Muscle of back (tissue), 11 donors: Measurements from ENCODE around the gene USP50. TPM values are rescaled to one million over a fixed set of nuclear protein-coding genes. Genes with fewer than 3 reads are reported as not detected.
"Not testable (repeated sequence)": the region's sequence is repeated elsewhere in the genome, so short reads cannot be mapped to it uniquely, and the experiment has no call there.

ENCODE experiments used
- DNase-seq, 3 donors: peaks; one replicate each; pipeline versions ENCODE4 v3.0.0 to v3.0.0-alpha.2; 2013
- polyA plus RNA-seq, 10 donors: library from polyadenylated mRNA; unstranded; fragments of 120-200 nt; gene quantifications; one replicate each; pipeline ENCODE4 v1.2.1, GENCODE V29; 2013; ENCODE audit not compliant: insufficient read length in 10 of 10

Gene USP50
- polyA plus RNA-seq, 10 donors = 0.23 to 0.82 (median 0.43) TPM; not detected in 5

DNA sequence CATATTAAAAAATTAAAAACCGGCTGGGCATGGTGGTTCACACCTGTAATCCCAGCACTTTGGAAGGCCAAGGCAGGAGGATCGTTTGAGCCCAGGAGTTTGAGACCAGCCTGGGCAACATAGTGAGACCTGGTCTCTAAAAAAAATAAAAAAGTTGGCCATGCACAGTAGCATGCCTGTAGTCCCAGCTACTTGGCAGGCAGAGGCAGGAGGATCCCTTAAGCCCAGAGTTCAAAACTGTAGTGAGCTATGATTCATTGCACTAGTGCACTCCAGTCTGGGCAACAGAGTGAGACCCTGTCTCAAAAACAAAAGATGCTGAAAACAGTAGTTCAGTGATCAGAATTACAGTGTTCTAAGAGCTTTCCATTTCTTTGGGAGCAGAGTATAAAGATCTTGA lies 40.8 kb downstream of the USP50 start:
- not testable (repeated sequence) for DNase-seq

DNA sequence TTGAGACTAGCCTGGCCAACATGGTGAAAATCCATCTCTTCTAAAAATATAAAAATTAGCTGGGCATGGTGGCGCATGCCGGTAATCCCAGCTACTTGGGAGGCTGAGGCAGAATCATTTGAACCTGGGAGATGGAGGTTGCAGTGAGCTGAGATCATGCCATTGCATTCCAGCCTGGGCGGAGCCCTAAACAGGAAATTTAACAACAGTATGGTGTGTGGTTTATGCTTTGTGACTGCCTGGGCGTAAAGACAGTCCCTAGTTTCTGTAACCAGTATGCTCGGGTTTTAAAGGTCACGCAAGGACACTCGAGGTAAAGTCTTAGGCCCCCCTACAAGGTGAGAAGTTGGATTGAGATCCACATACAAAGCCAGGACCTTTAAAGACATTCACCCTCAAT lies 43.3 kb downstream of the USP50 start:
- no peak for DNase-seq

DNA sequence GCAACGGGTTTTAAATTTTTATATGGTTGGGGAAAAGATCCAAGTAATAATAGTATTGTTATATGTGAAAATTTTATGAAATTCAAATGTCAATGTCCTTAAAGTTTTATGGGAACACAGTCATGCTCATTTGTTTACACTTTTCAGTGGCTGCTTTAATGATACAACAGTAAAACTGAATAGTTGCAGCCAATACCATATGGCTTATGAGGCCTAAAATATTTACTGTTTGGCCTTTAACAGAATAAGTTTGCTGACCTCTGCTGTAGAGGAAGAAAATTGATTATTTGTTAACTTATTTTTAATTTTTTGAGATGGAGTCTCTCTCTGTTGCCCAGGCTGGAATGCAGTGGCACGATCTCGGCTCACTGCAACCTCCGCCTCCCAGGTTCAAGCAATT lies 44.7 kb downstream of the USP50 start:
- DNase-seq = no peak

DNA sequence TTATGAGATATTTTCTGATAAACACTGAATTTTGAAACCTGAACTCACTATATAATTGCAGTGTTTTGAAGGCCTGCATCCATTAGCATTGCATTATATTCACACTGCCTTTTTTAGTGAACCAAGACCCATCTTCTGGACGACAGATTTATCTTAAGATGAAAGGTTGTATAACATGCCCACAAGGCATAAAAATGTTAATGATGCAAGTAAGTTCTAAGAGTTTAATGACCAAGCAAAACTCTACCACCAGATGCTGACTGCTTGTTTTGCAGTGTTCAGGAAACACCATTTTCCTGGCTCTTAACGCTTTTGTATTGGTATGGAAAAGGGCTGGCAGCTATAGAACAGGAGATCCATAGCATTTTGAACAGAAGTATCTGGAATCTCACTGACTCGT lies 46.1 kb downstream of the USP50 start:
- DNase-seq = no peak

DNA sequence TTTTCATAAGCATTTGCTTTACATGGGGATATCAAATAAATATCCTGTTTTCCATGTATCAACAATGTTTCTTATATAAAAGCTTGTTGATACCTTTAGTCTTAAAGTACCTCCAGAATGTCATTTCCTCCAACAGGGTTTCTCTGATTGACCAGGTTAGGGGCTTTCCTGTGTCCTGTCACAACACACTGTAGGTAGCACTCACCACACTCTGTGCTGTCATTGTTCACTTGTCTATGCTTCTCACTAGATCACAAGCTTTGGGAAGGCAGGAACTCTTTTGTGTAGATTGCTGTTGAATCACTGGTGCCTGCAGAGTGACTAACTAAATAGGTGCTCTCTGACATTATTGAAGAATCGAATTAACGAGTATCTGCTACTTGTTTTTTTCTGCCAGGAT lies 49.8 kb downstream of the USP50 start:
- no peak for DNase-seq

DNA sequence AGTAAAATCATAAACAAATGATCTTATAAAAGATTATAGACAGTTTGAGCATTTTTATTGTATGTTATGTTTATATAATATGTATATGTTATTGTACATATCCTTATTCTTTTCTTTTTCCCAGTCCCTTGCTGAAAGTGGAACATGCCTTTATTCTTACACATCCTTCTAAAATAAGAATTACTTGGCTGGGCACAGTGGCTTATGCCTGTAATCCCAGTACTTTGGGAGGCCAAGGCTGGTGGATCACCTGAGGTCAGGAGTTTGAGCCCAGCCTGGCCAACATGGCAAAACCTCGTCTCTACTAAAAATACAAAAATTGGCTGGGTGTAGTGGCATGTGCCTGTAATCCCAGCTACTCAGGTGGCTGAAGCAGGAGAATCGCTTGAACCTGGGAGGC lies 51.9 kb downstream of the USP50 start:
- not testable (repeated sequence) for DNase-seq

DNA sequence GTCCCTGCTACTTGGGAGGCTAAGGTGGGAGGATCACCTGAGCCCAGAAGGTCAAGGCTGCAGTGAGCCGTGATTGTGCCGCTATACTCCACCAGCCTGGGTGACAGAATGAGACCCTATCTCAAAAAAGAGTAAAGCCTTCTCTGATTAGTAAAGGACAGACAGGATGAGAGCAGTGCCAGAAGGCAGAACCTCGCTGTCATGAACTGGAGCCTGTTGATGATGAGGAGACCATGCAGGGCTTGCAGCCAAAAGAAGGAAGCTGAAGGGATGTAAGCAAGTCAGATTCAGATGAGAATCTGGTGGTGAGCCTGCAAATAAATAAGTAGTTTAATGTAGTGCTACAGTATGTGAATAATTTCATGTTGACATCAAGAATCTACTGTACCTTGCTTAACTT lies 52.8 kb downstream of the USP50 start:
- no peak for DNase-seq

DNA sequence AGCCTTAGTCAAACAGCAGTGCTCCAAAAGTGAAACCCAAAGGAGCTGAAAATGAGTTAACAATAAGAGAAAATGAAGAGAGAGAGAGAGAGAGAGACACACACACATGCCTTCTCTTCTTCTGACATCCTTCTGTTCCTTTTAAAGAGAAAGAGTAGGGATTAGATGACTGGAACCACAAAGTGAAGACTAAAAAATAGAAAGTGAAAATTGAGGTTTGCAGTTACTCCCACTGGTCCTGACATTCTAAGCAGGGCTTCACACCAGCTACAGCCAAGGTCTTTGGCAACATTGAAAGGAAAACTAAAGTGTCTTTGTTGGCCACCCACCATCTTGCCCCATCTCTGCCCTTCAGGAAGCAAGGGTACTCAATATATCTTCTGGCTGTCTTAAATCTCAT lies 59.2 kb downstream of the USP50 start:
- DNase-seq = no peak

DNA sequence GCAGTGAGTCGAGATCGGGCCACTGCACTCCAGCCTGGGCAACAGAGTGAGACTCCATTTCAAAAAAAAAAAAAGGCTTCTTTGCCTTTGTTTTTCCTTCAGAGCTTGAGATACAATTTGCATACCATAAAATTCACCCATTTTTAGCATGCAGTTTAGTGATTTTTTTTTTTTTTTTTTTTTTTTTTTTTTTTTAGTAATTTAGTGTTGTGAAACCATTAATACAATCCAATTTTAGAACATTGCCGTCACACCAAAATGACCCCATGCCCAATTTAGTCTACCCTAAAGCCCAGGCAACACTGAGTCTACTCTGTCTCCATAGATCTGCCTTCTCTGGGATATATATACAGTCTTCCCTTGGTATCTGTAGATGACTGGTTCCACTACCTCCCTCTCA lies 61.1 kb downstream of the USP50 start:
- no peak for DNase-seq

DNA sequence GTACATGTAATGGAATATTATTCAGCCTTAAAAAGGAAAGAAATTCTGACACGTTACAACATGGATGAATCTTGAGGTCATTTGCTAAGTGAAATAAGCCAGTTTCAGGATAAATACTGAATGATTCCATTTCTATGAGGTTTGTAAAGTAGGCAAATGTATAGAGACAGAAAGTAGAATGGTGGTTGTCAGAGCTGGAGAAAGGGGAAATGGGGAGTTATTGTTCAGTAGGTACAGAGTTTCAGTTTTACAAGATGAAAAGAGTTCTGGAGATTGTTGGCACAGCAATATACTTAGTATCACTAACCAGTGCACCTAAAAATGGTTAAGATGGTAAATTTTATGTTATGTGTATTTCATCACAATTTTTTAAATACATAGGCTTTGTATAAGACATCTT lies 61.7 kb downstream of the USP50 start:
- no peak for DNase-seq

DNA sequence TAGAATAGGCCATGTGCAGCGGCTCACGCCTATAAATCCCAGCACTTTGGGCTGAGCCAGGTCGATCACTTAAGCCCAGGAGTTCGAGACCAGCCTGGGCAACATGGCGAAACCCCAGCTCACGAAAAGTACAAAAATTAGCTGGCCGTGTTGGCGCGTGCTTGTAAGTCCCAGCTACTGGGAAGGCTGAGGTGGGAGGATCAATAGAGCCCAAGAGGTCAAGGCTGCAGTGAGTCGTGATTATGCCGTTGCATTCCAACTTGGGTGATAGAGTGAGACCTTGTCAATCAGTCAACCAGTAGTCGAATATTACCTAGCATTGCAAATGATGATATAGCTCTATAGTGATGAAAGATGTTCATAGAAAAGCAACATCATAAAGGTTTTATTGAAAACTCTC lies 70.3 kb downstream of the USP50 start:
- no peak for DNase-seq

DNA sequence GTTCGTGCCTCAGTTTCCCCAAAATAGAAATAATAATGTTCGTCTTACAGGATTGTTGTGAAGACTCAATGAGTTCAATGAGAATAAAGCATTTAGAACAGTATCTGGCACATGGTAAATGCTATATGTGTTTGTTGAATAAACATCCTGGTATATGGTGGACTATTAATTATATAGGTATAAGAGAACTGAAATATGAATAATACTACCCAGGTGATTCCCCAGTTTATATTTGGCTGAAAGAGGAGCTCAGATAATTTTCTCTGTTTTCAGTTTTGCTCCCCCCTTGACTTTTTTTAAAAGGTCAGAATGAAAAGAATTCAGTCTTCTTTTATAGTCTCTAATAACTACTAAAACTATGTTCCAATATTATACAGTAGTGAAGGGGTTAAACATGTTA lies 75.4 kb downstream of the USP50 start:
- no peak for DNase-seq

DNA sequence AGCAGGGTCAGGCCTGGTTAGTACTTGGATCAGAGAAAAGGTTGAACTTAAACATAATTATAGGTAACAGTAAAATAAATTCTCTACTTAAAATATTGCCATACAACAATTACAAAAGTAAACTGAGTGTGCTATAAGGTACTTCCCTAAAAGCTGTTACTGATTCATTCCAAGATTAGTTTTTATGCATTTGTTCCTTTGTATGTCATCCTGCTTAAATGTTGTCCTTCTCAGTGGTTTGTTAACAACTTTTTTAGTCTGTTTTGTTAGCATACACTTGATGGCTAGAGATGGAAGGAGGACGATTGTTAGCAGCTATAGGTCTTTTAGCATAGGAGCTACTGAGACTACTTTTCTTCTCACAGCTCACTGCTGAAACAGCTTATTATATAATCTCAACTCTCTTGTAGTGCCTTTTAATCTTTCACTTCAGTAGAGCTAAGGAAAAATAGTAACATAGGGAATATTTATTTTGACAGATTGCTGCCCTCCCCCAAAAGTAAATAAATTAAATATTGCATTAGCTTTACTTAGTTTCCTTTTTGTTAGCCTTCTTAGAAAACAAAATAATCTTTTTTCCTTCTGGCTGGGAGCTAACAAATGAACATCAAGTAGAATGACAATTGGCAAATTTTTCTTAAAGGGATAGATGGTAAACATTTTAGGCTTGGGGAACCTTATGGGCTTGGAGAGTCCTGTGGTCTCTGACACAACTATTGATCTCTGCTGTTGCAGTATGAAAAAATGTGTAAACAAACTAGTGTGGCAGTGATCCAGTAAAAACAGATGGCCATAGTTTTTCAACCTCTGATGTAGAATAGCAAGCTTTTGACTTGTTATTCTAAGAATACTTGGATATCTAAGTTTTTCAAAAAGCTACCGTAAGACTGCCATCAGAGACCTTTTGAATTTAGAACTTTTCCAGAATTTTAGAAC lies 82.8 kb downstream of the USP50 start:
- DNase-seq = peak in 2 of 3 donors; percentile 12 to 51

DNA sequence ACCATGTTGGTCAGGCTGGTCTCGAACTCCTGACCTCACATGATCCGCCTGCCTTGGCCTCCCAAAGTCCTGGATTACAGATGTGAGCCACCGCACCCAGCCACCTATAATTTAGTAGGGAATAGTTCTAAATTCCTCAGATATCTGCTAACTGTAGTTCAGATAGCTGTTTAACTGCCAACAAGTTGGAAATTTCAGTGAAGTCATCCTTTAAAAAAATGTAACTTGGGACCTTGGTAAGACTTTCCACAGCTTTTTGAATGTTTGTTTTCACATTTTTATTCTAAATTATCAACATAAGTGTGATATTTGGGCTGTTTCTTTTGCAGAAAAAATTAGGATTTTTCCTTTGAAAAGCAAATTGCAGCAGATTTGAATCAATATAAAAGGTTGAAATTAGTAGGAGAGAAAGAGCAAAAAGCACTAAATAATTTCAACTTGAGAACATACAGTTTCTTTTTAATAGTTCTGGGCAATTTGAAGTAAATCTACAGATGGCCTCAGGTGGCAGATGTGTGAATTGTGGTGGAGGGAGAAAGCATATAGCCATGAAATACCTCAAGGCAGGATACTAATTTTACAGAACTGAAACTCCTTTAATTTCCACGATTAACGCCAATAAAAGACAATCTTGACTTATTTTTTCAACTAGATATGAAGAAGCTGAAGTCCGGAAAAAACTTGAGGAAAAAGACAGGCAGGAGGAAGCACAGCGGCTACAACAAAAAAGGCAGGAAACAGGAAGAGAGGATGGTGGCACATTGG lies 87.9 kb downstream of the USP50 start:
- peak; percentile 42 to 62 (median 60) for DNase-seq

DNA sequence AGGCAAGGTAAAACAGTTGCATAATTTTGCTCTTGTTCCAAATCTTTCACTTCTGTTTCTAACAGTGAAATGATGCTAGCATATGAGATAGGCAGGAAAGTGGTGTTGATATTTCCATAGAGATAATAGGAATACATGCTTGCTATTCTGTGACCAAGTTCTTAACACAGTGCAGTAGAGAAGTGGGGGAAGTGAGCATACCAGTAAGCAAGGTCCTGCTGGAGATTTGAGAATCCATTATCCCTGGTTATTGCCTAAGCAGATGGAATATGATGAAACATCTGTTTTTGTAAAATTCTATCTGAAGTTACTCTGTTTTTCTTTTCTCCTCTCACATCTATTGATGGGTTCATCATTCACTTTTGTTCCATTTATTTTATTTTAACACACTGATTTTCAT lies 93.5 kb downstream of the USP50 start:
- DNase-seq = peak in 2 of 3 donors; percentile 17 to 24

Other genes with a start within 250 kb of the USP50 start
- 10 to 100 TPM; 14.3 to 20.1 (median 17.7) TPM for gene GABPB1, start 191.5 kb downstream of the USP50 start, polyA plus RNA-seq
- 10 to 100 TPM; 26.1 to 40.2 (median 32.9) TPM for gene USP8, start 122.3 kb downstream of the USP50 start, polyA plus RNA-seq
- 10 to 100 TPM; 15.2 to 26.8 (median 21.2) TPM for gene TRPM7, start 140.1 kb upstream of the USP50 start, polyA plus RNA-seq
- 10 to 100 TPM; 39.6 to 61.8 (median 51.6) TPM for gene SPPL2A, start 219.0 kb upstream of the USP50 start, polyA plus RNA-seq